Calu3 (cell line): ENCODE results near the gene CLRN2. TPM values are rescaled to one million over a fixed set of nuclear protein-coding genes. Genes with fewer than 3 reads are reported as not detected.

ENCODE experiments used
- BruUV-seq: library from RNA; stranded (reverse); fragments of 400-500 nt; replicated peaks from 2 replicates; lab custom pipeline; 2021; lab: Mats Ljungman, UMichigan
- CTCF ChIA-PET: fragments of 300-600 bp; sonication (Branson Sonifier 250); formaldehyde crosslinking; loops from one replicate; lab custom pipeline; 2022; ENCODE audit warnings: antibody characterized with exemption; lab: Charles Lee
- DNase-seq: peaks from one replicate; pipeline ENCODE4 v3.0.0; 2022
- H3K27ac Mint-ChIP-seq: one replicate; pipeline ENCODE4 v1.8.0; 2022; ENCODE audit warnings: mixed read lengths; ENCODE audit not compliant: unreplicated experiment
- H3K27me3 Mint-ChIP-seq: one replicate; pipeline ENCODE4 v1.8.0; 2022; ENCODE audit warnings: mixed read lengths; ENCODE audit not compliant: unreplicated experiment
- H3K36me3 Mint-ChIP-seq: one replicate; pipeline ENCODE4 v1.8.0; 2022; ENCODE audit warnings: mild to moderate bottlenecking, moderate library complexity, mixed read lengths; ENCODE audit not compliant: insufficient read depth, unreplicated experiment
- H3K4me1 Mint-ChIP-seq: one replicate; pipeline ENCODE4 v1.8.0; 2022; ENCODE audit warnings: mild to moderate bottlenecking, low read depth, mixed read lengths; ENCODE audit not compliant: unreplicated experiment
- H3K4me3 Mint-ChIP-seq: one replicate; pipeline ENCODE4 v1.8.0; 2022; ENCODE audit warnings: mild to moderate bottlenecking, low read depth, moderate library complexity, mixed read lengths; ENCODE audit not compliant: unreplicated experiment
- H3K9me3 Mint-ChIP-seq: one replicate; pipeline ENCODE4 v1.8.0; 2022; ENCODE audit warnings: low read depth, mixed read lengths; ENCODE audit not compliant: unreplicated experiment
- intact Hi-C: fragments of 100-400 bp; cut with micrococcal nuclease; formaldehyde crosslinking; loops from one replicate; pipeline ENCODE4 v1.10.0; 2022; ENCODE audit not compliant: unreplicated experiment
- total RNA-seq: library from RNA; stranded (reverse); gene quantifications from 2 replicates; pipeline ENCODE4 v1.2.3, GENCODE V29; 2022
- TF ChIP-seq, protein P1 (sequence below): fragments of 200-600 bp; IDR thresholded peaks from one replicate; pipeline ENCODE4 v1.8.0; 2022; ENCODE audit warnings: antibody characterized with exemption; ENCODE audit not compliant: unreplicated experiment

Gene CLRN2
- total RNA-seq, 1 experiment from 2014 or later: not detected

DNA sequence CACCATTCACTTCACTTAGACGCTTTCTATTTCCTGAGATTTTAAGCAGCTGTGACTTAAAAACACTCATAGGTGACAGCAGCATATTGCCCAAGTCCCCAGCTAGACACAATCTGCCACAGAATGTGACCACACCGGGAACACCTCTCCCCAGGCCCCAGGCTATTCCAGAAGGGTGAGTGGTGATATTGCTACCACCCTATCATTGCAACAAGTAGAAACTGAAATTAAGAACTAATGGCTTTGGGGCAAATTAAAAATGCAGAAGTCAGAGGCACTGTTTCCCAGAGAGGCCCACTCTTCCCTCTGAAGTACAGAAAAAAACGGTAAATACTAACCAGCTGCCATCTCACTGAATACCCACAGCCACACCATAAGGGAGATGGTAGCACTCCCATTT lies 38.1 kb upstream of the CLRN2 start:
- no peak overlapping the region for H3K4me3 Mint-ChIP-seq
- no peaks in the 10 kb centered on the region for H3K4me1 Mint-ChIP-seq
- intact Hi-C loops: no loop called here
- no TSS peak for BruUV-seq
- no peaks in the 10 kb centered on the region for H3K9me3 Mint-ChIP-seq
- H3K36me3 Mint-ChIP-seq: no peaks in the 10 kb centered on the region
- no peak overlapping the region for H3K27ac Mint-ChIP-seq
- TF ChIP-seq, protein P1, sequence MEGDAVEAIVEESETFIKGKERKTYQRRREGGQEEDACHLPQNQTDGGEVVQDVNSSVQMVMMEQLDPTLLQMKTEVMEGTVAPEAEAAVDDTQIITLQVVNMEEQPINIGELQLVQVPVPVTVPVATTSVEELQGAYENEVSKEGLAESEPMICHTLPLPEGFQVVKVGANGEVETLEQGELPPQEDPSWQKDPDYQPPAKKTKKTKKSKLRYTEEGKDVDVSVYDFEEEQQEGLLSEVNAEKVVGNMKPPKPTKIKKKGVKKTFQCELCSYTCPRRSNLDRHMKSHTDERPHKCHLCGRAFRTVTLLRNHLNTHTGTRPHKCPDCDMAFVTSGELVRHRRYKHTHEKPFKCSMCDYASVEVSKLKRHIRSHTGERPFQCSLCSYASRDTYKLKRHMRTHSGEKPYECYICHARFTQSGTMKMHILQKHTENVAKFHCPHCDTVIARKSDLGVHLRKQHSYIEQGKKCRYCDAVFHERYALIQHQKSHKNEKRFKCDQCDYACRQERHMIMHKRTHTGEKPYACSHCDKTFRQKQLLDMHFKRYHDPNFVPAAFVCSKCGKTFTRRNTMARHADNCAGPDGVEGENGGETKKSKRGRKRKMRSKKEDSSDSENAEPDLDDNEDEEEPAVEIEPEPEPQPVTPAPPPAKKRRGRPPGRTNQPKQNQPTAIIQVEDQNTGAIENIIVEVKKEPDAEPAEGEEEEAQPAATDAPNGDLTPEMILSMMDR: no peak
- H3K27me3 Mint-ChIP-seq: no peaks in the 10 kb centered on the region
- CTCF ChIA-PET: no interaction called here
- DNase-seq: no peak

GRCh38 chr4:17477774-17478472 lies 37.0 kb upstream of the CLRN2 start:
- H3K36me3 Mint-ChIP-seq: no peaks in the 10 kb centered on the region
- no TSS peak for BruUV-seq
- TF ChIP-seq, protein P1: no peak
- no peak for DNase-seq
- CTCF ChIA-PET: no interaction called here
- no peak overlapping the region for H3K27ac Mint-ChIP-seq
- no peaks in the 10 kb centered on the region for H3K4me1 Mint-ChIP-seq
- H3K4me3 Mint-ChIP-seq: no peak overlapping the region
- intact Hi-C loops: no loop called here
- H3K27me3 Mint-ChIP-seq: no peaks in the 10 kb centered on the region
- H3K9me3 Mint-ChIP-seq: no peaks in the 10 kb centered on the region

GRCh38 chr4:17480210-17480927 lies 34.6 kb upstream of the CLRN2 start:
- no peaks in the 10 kb centered on the region for H3K4me1 Mint-ChIP-seq
- DNase-seq: no peak
- CTCF ChIA-PET: no interaction called here
- no peak overlapping the region for H3K27ac Mint-ChIP-seq
- intact Hi-C loops: no loop called here
- BruUV-seq: no TSS peak
- H3K36me3 Mint-ChIP-seq: no peaks in the 10 kb centered on the region
- H3K27me3 Mint-ChIP-seq: no peaks in the 10 kb centered on the region
- no peaks in the 10 kb centered on the region for H3K9me3 Mint-ChIP-seq
- no peak overlapping the region for H3K4me3 Mint-ChIP-seq
- TF ChIP-seq, protein P1: no peak

DNA sequence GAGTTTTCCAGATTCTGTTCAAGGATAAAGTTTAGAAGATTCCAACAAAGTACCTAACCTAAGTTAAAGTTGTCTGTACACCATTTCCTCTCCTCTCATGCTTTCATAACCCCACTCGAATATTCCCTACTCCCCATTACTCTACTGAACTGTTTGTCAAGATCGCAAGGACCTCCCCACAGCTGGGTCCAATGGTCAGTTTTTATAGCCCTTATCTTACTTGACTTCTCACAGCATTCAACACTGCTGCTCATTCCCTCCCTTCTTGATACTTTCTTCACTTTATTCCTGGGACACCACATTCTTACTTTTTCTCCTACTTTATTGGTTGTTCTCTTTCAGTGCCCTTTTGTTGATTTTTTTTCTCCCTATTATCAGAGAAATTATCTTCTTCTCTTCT lies 34.0 kb upstream of the CLRN2 start:
- CTCF ChIA-PET: no interaction called here
- BruUV-seq: no TSS peak
- no peak for DNase-seq
- Mint-ChIP-seq H3K36me3 (no peaks in the 10 kb centered on the region), H3K4me3 (no peak overlapping the region), H3K27ac (no peak overlapping the region), H3K27me3 (no peaks in the 10 kb centered on the region), H3K4me1 (no peaks in the 10 kb centered on the region), H3K9me3 (no peaks in the 10 kb centered on the region)
- TF ChIP-seq, protein P1: no peak
- intact Hi-C loops: no loop called here
